ENCODE measurements around the gene FBXO31. TPM values are rescaled to one million over a fixed set of nuclear protein-coding genes. Genes with fewer than 3 reads are reported as not detected.

FBXO31 gene
- total RNA-seq, 1 donor from 2014 or later: 30.6 TPM

DNA sequence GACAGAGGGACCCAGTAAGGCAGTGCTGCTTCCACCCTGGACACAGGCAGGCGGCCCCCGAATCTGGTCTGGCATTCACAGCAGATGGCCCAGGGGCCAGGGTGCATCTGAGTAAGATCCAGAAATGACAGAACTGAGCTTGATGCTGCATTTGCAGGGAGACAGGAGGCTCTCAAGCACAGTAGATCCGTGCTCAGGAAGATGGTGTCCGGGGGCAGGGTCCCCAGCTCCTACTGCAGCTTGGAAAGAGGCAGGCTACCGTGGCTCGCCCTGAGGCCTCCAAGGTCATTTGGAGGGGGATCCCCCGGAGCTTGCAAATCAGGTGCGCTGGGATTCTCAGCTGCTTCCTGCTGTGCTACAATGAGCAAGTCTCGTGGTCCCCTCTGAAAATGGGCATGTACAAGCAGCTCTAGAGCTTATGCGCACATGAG lies 68.6 kb downstream of the FBXO31 start:
- Mint-ChIP-seq H3K4me1 (ENCODE audit: low read depth) (peaks cover 10% of the 10 kb centered on the region), H3K27me3 (ENCODE audit: low read depth) (no peaks in the 10 kb centered on the region), H3K4me3 (ENCODE audit: unreplicated experiment) (no peak overlapping the region), H3K9me3 (ENCODE audit: low read depth) (no peaks in the 10 kb centered on the region), H3K36me3 (ENCODE audit: low read depth) (no peaks in the 10 kb centered on the region), H3K27ac (ENCODE audit: unreplicated experiment) (no peak overlapping the region)
- DNase-seq (ENCODE audit: low spot score): no peak
- TF ChIP-seq, protein P1, sequence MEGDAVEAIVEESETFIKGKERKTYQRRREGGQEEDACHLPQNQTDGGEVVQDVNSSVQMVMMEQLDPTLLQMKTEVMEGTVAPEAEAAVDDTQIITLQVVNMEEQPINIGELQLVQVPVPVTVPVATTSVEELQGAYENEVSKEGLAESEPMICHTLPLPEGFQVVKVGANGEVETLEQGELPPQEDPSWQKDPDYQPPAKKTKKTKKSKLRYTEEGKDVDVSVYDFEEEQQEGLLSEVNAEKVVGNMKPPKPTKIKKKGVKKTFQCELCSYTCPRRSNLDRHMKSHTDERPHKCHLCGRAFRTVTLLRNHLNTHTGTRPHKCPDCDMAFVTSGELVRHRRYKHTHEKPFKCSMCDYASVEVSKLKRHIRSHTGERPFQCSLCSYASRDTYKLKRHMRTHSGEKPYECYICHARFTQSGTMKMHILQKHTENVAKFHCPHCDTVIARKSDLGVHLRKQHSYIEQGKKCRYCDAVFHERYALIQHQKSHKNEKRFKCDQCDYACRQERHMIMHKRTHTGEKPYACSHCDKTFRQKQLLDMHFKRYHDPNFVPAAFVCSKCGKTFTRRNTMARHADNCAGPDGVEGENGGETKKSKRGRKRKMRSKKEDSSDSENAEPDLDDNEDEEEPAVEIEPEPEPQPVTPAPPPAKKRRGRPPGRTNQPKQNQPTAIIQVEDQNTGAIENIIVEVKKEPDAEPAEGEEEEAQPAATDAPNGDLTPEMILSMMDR (IDR thresholded peaks at IDR 0.05): no peak

DNA sequence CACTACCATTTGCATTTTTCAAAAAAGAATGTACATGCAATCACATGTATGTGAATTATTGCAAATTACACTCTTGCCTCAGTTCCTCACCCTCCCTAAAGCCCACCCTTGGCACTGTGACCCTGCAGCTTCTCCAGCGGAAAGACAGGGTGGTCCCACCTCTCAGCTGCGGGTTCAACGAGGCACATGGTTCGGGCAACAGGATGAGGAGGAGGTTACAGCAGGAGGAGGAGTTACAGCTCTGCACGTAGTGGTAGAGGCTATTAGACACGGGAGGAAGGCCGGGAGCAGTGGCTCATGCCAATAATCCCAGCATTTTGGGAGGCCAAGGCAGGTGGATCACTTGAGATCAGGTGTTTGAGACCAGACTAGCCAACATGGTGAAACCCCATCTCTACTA lies 71.6 kb downstream of the FBXO31 start:
- H3K9me3 Mint-ChIP-seq (ENCODE audit: low read depth): no peaks in the 10 kb centered on the region
- no peak overlapping the region for H3K27ac Mint-ChIP-seq (ENCODE audit: unreplicated experiment)
- no peaks in the 10 kb centered on the region for H3K36me3 Mint-ChIP-seq (ENCODE audit: low read depth)
- no peak overlapping the region for H3K4me3 Mint-ChIP-seq (ENCODE audit: unreplicated experiment)
- no peaks in the 10 kb centered on the region for H3K4me1 Mint-ChIP-seq (ENCODE audit: low read depth)
- H3K27me3 Mint-ChIP-seq (ENCODE audit: low read depth): no peaks in the 10 kb centered on the region
- no peak for DNase-seq (ENCODE audit: low spot score)
- TF ChIP-seq, protein P1 (IDR thresholded peaks at IDR 0.05): no peak

DNA sequence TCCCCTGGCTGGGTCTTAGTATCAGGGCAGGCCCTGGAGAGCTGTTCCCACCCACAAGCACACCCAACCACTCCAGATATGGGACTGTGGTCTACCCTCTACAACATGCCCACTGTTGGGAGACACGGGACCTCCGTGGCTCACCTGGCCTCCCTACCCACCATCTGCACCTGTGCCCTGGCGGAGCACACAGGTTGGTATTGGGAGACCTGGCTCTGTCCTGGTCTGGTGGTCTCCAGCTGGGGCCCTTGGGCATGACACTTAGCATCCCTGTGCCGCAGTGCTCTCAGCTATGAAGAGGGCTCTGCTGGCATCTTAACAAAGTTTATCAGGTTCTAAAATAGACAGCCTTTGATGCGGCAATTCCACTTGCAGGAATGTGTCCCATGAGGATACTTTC lies 72.2 kb downstream of the FBXO31 start:
- no peak overlapping the region for H3K27ac Mint-ChIP-seq (ENCODE audit: unreplicated experiment)
- H3K9me3 Mint-ChIP-seq (ENCODE audit: low read depth): no peaks in the 10 kb centered on the region
- no peaks in the 10 kb centered on the region for H3K4me1 Mint-ChIP-seq (ENCODE audit: low read depth)
- TF ChIP-seq, protein P1 (IDR thresholded peaks at IDR 0.05): no peak
- DNase-seq (ENCODE audit: low spot score): no peak
- no peaks in the 10 kb centered on the region for H3K27me3 Mint-ChIP-seq (ENCODE audit: low read depth)
- no peaks in the 10 kb centered on the region for H3K36me3 Mint-ChIP-seq (ENCODE audit: low read depth)
- no peak overlapping the region for H3K4me3 Mint-ChIP-seq (ENCODE audit: unreplicated experiment)

DNA sequence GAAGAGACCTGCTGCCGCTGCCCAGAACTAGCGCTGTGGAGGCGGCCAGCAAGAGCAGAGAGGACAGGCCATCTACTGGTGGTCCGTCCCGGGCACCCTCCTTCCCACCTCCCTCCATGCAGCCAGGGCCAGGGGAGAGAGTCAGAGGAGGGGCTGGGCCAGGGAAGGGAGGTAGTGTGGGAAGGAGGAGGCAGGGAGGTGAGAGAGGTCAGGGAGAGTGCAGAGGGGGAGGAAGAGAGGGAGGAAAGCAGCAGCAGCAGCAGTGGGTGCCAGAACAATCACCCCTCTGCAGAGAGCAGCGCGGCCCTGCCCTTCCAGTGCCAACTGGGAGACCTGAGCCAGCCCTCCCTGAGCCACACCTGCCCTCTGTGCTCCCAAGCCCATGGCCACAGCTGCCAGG lies 73.0 kb downstream of the FBXO31 start:
- Mint-ChIP-seq H3K4me1 (ENCODE audit: low read depth) (no peaks in the 10 kb centered on the region), H3K36me3 (ENCODE audit: low read depth) (no peaks in the 10 kb centered on the region), H3K9me3 (ENCODE audit: low read depth) (no peaks in the 10 kb centered on the region), H3K4me3 (ENCODE audit: unreplicated experiment) (no peak overlapping the region), H3K27me3 (ENCODE audit: low read depth) (no peaks in the 10 kb centered on the region), H3K27ac (ENCODE audit: unreplicated experiment) (no peak overlapping the region)
- TF ChIP-seq, protein P1 (IDR thresholded peaks at IDR 0.05): no peak
- DNase-seq (ENCODE audit: low spot score): no peak

DNA sequence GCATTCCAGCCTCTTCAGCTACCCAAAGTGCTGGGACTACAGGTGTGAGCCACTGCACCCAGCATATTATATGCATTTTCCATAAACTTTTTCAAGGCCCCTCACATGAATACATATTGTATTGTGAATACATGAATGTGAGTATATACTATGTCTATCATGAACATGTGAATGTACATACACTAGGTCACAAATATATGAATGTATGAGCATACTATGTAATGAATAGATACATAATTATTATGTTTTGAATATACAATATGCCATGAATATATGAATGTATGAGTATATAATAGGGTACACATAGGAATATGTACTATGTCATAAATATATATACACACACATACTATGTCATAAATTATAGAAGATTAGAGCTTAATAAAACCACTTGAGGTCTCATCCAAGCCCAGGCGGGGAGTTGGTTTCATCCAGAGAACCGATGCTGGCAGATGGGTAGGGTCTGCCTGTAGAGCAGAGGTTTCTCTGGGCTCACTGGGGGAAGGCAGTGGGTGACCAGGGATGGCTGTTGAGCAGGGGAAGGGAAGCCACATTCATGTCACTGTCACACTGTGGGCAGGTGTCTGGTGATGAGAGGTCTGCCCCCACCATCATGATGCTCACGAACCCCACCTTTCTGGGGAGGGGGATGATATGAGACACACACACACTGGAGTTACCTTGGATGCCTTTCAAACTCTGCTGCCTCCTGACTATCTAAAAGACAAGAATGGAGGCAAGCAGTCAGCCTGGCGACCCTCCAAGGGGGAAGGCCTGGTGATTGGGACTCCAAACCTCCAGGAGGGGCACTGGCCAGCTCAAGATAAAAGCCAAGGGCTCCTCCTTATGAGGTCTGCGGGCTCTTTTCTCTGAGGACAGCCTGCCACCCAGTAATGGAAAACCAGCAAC lies 73.7 kb downstream of the FBXO31 start:
- no peak overlapping the region for H3K4me3 Mint-ChIP-seq (ENCODE audit: unreplicated experiment)
- no peaks in the 10 kb centered on the region for H3K36me3 Mint-ChIP-seq (ENCODE audit: low read depth)
- H3K4me1 Mint-ChIP-seq (ENCODE audit: low read depth): no peaks in the 10 kb centered on the region
- TF ChIP-seq, protein P1 (IDR thresholded peaks at IDR 0.05): no peak
- no peaks in the 10 kb centered on the region for H3K9me3 Mint-ChIP-seq (ENCODE audit: low read depth)
- no peaks in the 10 kb centered on the region for H3K27me3 Mint-ChIP-seq (ENCODE audit: low read depth)
- DNase-seq (ENCODE audit: low spot score): no peak
- H3K27ac Mint-ChIP-seq (ENCODE audit: unreplicated experiment): no peak overlapping the region
